MCF 10A (cell line): ENCODE results near the gene COL4A1. TPM values are rescaled to one million over a fixed set of nuclear protein-coding genes. Genes with fewer than 3 reads are reported as not detected.

Experiments
- BruUV-seq: library from RNA; stranded (reverse); fragments of 400-500 nt; replicated peaks from 2 replicates; lab custom pipeline; 2021; lab: Mats Ljungman, UMichigan
- CTCF ChIA-PET: fragments of 300-600 bp; sonication (Branson Sonifier 250); formaldehyde crosslinking; extraction: SDS; loops from one replicate; lab custom pipeline; 2021; ENCODE audit warnings: antibody characterized with exemption, inconsistent platforms; lab: Yijun Ruan, JAX
- POLR2A ChIA-PET: fragments of 300-600, 350-650 bp; sonication (Branson Sonifier 250); formaldehyde crosslinking; extraction: SDS; loops from one replicate; lab custom pipeline; 2020; ENCODE audit warnings: antibody characterized with exemption, inconsistent platforms; lab: Yijun Ruan, JAX
- DNase-seq: peaks from one replicate; pipeline ENCODE4 v3.0.0-alpha.2; 2018; ENCODE audit not compliant: unreplicated experiment
- H3K27ac Mint-ChIP-seq: one replicate; pipeline ENCODE4 v1.8.0; 2022; ENCODE audit warnings: mild to moderate bottlenecking, low read depth, mixed read lengths; ENCODE audit not compliant: unreplicated experiment
- H3K27me3 Mint-ChIP-seq: one replicate; pipeline ENCODE4 v1.8.0; 2022; ENCODE audit warnings: mixed read lengths; ENCODE audit not compliant: insufficient read depth, unreplicated experiment
- H3K36me3 Mint-ChIP-seq: one replicate; pipeline ENCODE4 v1.8.0; 2022; ENCODE audit warnings: mild to moderate bottlenecking, moderate library complexity, mixed read lengths; ENCODE audit not compliant: insufficient read depth, unreplicated experiment
- H3K4me1 Mint-ChIP-seq: one replicate; pipeline ENCODE4 v1.8.0; 2022; ENCODE audit warnings: mixed read lengths; ENCODE audit not compliant: insufficient read depth, unreplicated experiment
- H3K4me3 Mint-ChIP-seq: one replicate; pipeline ENCODE4 v1.8.0; 2022; ENCODE audit warnings: mild to moderate bottlenecking, moderate library complexity, mixed read lengths; ENCODE audit not compliant: unreplicated experiment
- H3K9me3 Mint-ChIP-seq: one replicate; pipeline ENCODE4 v1.8.0; 2022; ENCODE audit warnings: mixed read lengths; ENCODE audit not compliant: unreplicated experiment
- CTCF ChIP-seq: fragments of 200-600 bp; IDR thresholded peaks from one replicate; pipeline ENCODE4 v1.8.0; 2022; ENCODE audit warnings: antibody characterized with exemption, mild to moderate bottlenecking; ENCODE audit not compliant: unreplicated experiment
- intact Hi-C: fragments of 100-400 bp; cut with micrococcal nuclease; formaldehyde crosslinking; loops from 2 replicates; pipeline ENCODE4 v1.14.1; 2022
- total RNA-seq: library from RNA; stranded (reverse); gene quantifications from 2 replicates; pipeline ENCODE4 v1.2.3, GENCODE V29; 2022

Gene COL4A1
- total RNA-seq, 1 experiment from 2014 or later = 42.1 TPM

GRCh38 chr13:110230661-110231347 lies 76.2 kb downstream of the COL4A1 start:
- no peak overlapping the region for H3K27ac Mint-ChIP-seq
- H3K9me3 Mint-ChIP-seq = no peaks in the 10 kb centered on the region
- ChIA-PET POLR2A (no interaction called here), CTCF (interaction anchor here (0.6 to 3.8 kb wide), 5 partner anchors 9 to 426 kb away, joined by 3 to 14 read pairs (median 3); no protein-coding TSS in a partner anchor)
- no TSS peak for BruUV-seq
- no peak for TF ChIP-seq CTCF
- intact Hi-C loops = no loop called here
- H3K27me3 Mint-ChIP-seq = no peaks in the 10 kb centered on the region
- no peaks in the 10 kb centered on the region for H3K36me3 Mint-ChIP-seq
- DNase-seq = peak; percentile 13
- H3K4me3 Mint-ChIP-seq = no peak overlapping the region
- peaks cover 14% of the 10 kb centered on the region for H3K4me1 Mint-ChIP-seq

GRCh38 chr13:110229905-110230563 lies 76.9 kb downstream of the COL4A1 start:
- H3K4me1 Mint-ChIP-seq = peaks cover 14% of the 10 kb centered on the region
- TF ChIP-seq CTCF = no peak
- H3K36me3 Mint-ChIP-seq = no peaks in the 10 kb centered on the region
- no peak for DNase-seq
- H3K27me3 Mint-ChIP-seq = no peaks in the 10 kb centered on the region
- H3K27ac Mint-ChIP-seq = no peak overlapping the region
- ChIA-PET CTCF (no interaction called here), POLR2A (no interaction called here)
- BruUV-seq = no TSS peak
- H3K4me3 Mint-ChIP-seq = no peak overlapping the region
- intact Hi-C loops = loop anchor here (10.0 kb wide), 1 partner anchor 365 kb away; no protein-coding TSS in a partner anchor
- H3K9me3 Mint-ChIP-seq = no peaks in the 10 kb centered on the region

- BruUV-seq = no TSS peak
- H3K27ac Mint-ChIP-seq = no peak overlapping the region
- no peak overlapping the region for H3K4me3 Mint-ChIP-seq
- no peak for TF ChIP-seq CTCF
- H3K9me3 Mint-ChIP-seq = no peaks in the 10 kb centered on the region
- no peaks in the 10 kb centered on the region for H3K27me3 Mint-ChIP-seq
- H3K4me1 Mint-ChIP-seq = peaks cover 14% of the 10 kb centered on the region
- no peaks in the 10 kb centered on the region for H3K36me3 Mint-ChIP-seq
- intact Hi-C loops = loop anchor here (10.0 kb wide), 1 partner anchor 366 kb away; no protein-coding TSS in a partner anchor
- ChIA-PET POLR2A (no interaction called here), CTCF (no interaction called here)
- DNase-seq = peak; percentile 15
Measured at GRCh38 chr13:110228936-110229904, 77.7 kb downstream of the COL4A1 start.
